GM12892 (cell line): ENCODE results near the gene EPHA6.

Experiments used
- POLR2A ChIP-seq: IDR thresholded peaks from 2 replicates; pipeline ENCODE4 v1.6.1; 2011; ENCODE audit warnings: low read depth, low read length, control low read depth
- POLR2AphosphoS5 ChIP-seq: IDR thresholded peaks from 2 replicates; pipeline ENCODE4 v1.6.1; 2011; ENCODE audit warnings: low read depth, low read length, control low read depth

- TF ChIP-seq POLR2A (no peak), POLR2AphosphoS5 (no peak)
Observed at GRCh38 chr3:97228966-97229365, 414.6 kb downstream of the EPHA6 start.
